HepG2 (cell line): Measurements from ENCODE around the gene PKP4. TPM values are rescaled to one million over a fixed set of nuclear protein-coding genes. Genes with fewer than 3 reads are reported as not detected.

Source experiments
- ATAC-seq: fragments of 200-7000 bp; cut with Tn5 transposase; 3 replicates; pipeline ENCODE4 v1.9.1; 2020; ENCODE audit warnings: mild to moderate bottlenecking, moderate library complexity
- BruUV-seq: library from RNA; stranded (reverse); fragments of 400-500 nt; replicated peaks from 2 replicates; lab custom pipeline; 2021; lab: Mats Ljungman, UMichigan
- CTCF ChIA-PET: fragments of 300-600 bp; formaldehyde crosslinking; extraction: SDS; loops from one replicate; lab custom pipeline; 2021; ENCODE audit warnings: low total read pairs, inconsistent platforms, low intra/inter-chr PET ratio; lab: Yijun Ruan, JAX
- POLR2A ChIA-PET: fragments of 350-600 bp; sonication (Branson Sonifier 250); formaldehyde crosslinking; loops from one replicate; lab custom pipeline; 2020; ENCODE audit warnings: antibody characterized with exemption, inconsistent platforms; lab: Yijun Ruan, JAX
- DNase-seq: peaks from one replicate; pipeline ENCODE4 v3.0.0-alpha.2; 2015; ENCODE audit warnings: low spot score
- FAIRE-seq: peaks from 3 replicates; lab custom pipeline; 2011; peaks lifted over from hg19 to GRCh38; lab: Jason Lieb, UNC
- H2AFZ ChIP-seq: one replicate; pipeline ENCODE4 v1.6.1; 2011; ENCODE audit warnings: low read length, inconsistent platforms
- H3K27ac ChIP-seq: fragments of 300-600 bp; 3 replicates; pipeline ENCODE4 v1.8.0; 2011; ENCODE audit warnings: mixed run types, mild to moderate bottlenecking, mixed read lengths, low read length, inconsistent platforms; ENCODE audit not compliant: insufficient read depth; ENCODE audit errors: extremely low read length
- H3K27me3 ChIP-seq, 2 experiments: fragments of 200-600 bp in 1 of 2; 2 replicates in 1 of 2; 3 replicates in 1 of 2; pipeline versions ENCODE4 v1.6.0 to v1.8.0; 2011; ENCODE audit warnings: low read length in 2 of 2, mild to moderate bottlenecking in 2 of 2, moderate library complexity in 2 of 2, inconsistent platforms in 1 of 2; ENCODE audit not compliant: insufficient read depth in 2 of 2, control insufficient read depth in 1 of 2
- H3K36me3 ChIP-seq, 2 experiments: fragments of 200-600 bp in 1 of 2; replicated peaks in 1 of 2; 2 replicates in 1 of 2; 3 replicates in 1 of 2; pipeline versions ENCODE4 v1.5.1 to v1.8.0; 2011; ENCODE audit warnings: low read length in 2 of 2, inconsistent platforms in 1 of 2; ENCODE audit not compliant: insufficient read depth in 2 of 2, control insufficient read depth in 1 of 2
- H3K4me1 ChIP-seq: 2 replicates; pipeline ENCODE4 v1.5.1; 2012; ENCODE audit warnings: low read length, inconsistent platforms; ENCODE audit not compliant: insufficient read depth
- H3K4me2 ChIP-seq: 2 replicates; pipeline ENCODE4 v1.6.0; 2011; ENCODE audit warnings: low read depth, low read length, inconsistent platforms
- H3K4me3 ChIP-seq, 3 experiments: fragments of 200-600 bp in 1 of 3; sonication (generic), shearing (Covaris generic) in 1 of 3; replicated peaks in 1 of 3; 2 replicates each; pipeline ENCODE4 v1.5.1; 2011 to 2016; ENCODE audit warnings: low read length in 3 of 3, inconsistent platforms in 2 of 3, low read depth in 2 of 3, mild to moderate bottlenecking in 2 of 3, control low read depth in 1 of 3, mixed read lengths in 1 of 3; ENCODE audit not compliant: insufficient read depth in 1 of 3
- H3K79me2 ChIP-seq: one replicate; pipeline ENCODE4 v1.6.1; 2011; ENCODE audit warnings: low read length, inconsistent platforms; ENCODE audit not compliant: insufficient read depth
- H3K9ac ChIP-seq: 2 replicates; pipeline ENCODE4 v1.6.0; 2011; ENCODE audit warnings: mild to moderate bottlenecking, low read depth, low read length, inconsistent platforms; ENCODE audit not compliant: insufficient read depth
- H3K9me3 ChIP-seq: 2 replicates; pipeline ENCODE4 v1.5.1; 2012; ENCODE audit warnings: mild to moderate bottlenecking, low read length
- H4K20me1 ChIP-seq: 2 replicates; pipeline ENCODE4 v1.6.0; 2011; ENCODE audit warnings: inconsistent platforms, mild to moderate bottlenecking, low read length, moderate library complexity; ENCODE audit not compliant: insufficient read depth
- HMGXB3 ChIP-seq: sonication (generic); formaldehyde crosslinking; IDR thresholded peaks from 2 replicates; pipeline ENCODE4 v1.4.0; 2020; ENCODE audit warnings: missing genetic modification reagents, borderline replicate concordance
- ZNF331 ChIP-seq: sonication (generic); formaldehyde crosslinking; IDR thresholded peaks from 2 replicates; pipeline ENCODE4 v1.4.0; 2020; ENCODE audit warnings: missing genetic modification reagents
- WGBS: methylation state at CpG from one replicate; pipeline ENCODE4 v1.1.6; 2017; ENCODE audit warnings: low lambda C conversion rate; 5-methylcytosine and 5-hydroxymethylcytosine counted together
- in situ Hi-C: cut with HindIII; loops from 2 replicates; pipeline ENCODE4 v1.10.0; 2017; ENCODE audit warnings: low pct_unique_long_range_greater_than_20kb; ENCODE audit not compliant: extremely low pct_ligation_motif_present
- intact Hi-C: fragments of 100-400 bp; cut with micrococcal nuclease; formaldehyde crosslinking; loops from one replicate; pipeline ENCODE4 v1.10.0; 2022; ENCODE audit not compliant: unreplicated experiment
- polyA plus RNA-seq, 8 experiments: library from polyadenylated mRNA; depleted of rRNA in 3 of 8; stranded (reverse) in 7 of 8; unstranded in 1 of 8; fragments of >200 nt; fragmentation: Illumina TruSeq in 4 of 8; extraction: Trizol in 4 of 8; gene quantifications; 2 replicates each; pipeline versions ENCODE4 v1.2.1 to v1.2.3, GENCODE V29; 2011 to 2016; ENCODE audit warnings: low read depth in 4 of 8, missing spikeins in 1 of 8, mixed read lengths in 1 of 8; ENCODE audit not compliant: insufficient read depth in 1 of 8
- total RNA-seq, 5 experiments: library from RNA; depleted of rRNA; stranded (reverse); fragments of >200 nt; fragmentation: Illumina TruSeq; extraction: Trizol; gene quantifications; 2 replicates each; pipeline ENCODE4 v1.2.3, GENCODE V29; 2016; ENCODE audit warnings: low read depth in 1 of 5

Gene PKP4
- total and polyA plus RNA-seq, 2 of the 13 experiments (the other 11 are each of a cell fraction or from before 2014, with no cell fraction given): 80.9 to 90.5 TPM

DNA sequence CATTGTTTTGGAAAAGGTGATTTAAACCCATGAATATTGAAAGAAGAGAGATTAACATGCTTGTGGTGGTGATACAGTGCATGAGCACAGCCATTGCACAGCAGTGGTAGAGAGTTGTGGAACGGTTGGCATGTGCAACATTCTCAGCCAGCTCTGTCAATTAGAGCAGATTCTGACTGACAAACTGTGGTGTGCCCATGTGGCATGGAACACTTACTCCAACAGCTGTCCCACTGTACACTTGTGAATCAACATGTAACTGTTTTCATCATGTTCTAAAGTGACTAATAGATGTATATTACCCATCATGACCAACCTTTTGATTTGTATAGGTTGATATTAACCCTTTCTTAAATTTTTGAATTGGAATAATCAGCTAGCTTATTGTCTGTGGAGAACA, 55.6 kb downstream of the PKP4 start (continued):
- no peak for TF ChIP-seq HMGXB3 (CRISPR knock-in tag)

GRCh38 chr2:158513841-158514240, 57.1 kb downstream of the PKP4 start:
- ChIA-PET POLR2A (no interaction called here), CTCF (no interaction called here)
- ATAC-seq: no peak
- intact Hi-C loops: loop anchor here (2.0 kb wide), 1 partner anchor 25 kb away; no protein-coding TSS in a partner anchor
- H3K36me3 ChIP-seq: peaks cover 6 to 12% of the 10 kb centered on the region in 2 experiments; a peak in 3 of 5 replicates
- H3K9me3 ChIP-seq: no peaks in the 10 kb centered on the region
- H3K27ac ChIP-seq: no peak overlapping the region
- in situ Hi-C loops: no loop called here
- H3K4me2 ChIP-seq: no peak overlapping the region
- no peak overlapping the region for H3K4me3 ChIP-seq
- no peak for TF ChIP-seq ZNF331 (CRISPR knock-in tag)
- no peak for FAIRE-seq
- no peaks in the 10 kb centered on the region for H3K27me3 ChIP-seq
- BruUV-seq: no TSS peak
- DNase-seq: no peak
- H4K20me1 ChIP-seq: peaks cover 13% of the 10 kb centered on the region
- H3K79me2 ChIP-seq: peaks cover 89% of the 10 kb centered on the region
- H2AFZ ChIP-seq: no peak overlapping the region
- 96% methylated on average over 5 of the region's 5 CpGs for WGBS
- H3K4me1 ChIP-seq: peaks cover 42% of the 10 kb centered on the region
- no peak overlapping the region for H3K9ac ChIP-seq
